GM12874 (cell line): ENCODE data around the gene KLC1.

Experiments
- CTCF ChIP-seq: IDR thresholded peaks from 2 replicates; pipeline ENCODE4 v1.5.1; 2011; ENCODE audit warnings: low read depth, mild to moderate bottlenecking, control low read depth, low read length, moderate library complexity; ENCODE audit not compliant: insufficient read depth

Gene KLC1

GRCh38 chr14:103708750-103709187 is 79.8 kb downstream of the KLC1 start:
- no peak for TF ChIP-seq CTCF

- no peak for TF ChIP-seq CTCF
These were observed 80.8 kb downstream of the KLC1 start for GRCh38 chr14:103709814-103710213.

GRCh38 chr14:103710771-103711377 is 81.9 kb downstream of the KLC1 start:
- no peak for TF ChIP-seq CTCF

- TF ChIP-seq CTCF: no peak
These were observed 82.8 kb downstream of the KLC1 start for GRCh38 chr14:103711516-103712431.

GRCh38 chr14:103712633-103713247 is 83.7 kb downstream of the KLC1 start:
- TF ChIP-seq CTCF: no peak

- no peak for TF ChIP-seq CTCF
These were observed 84.5 kb downstream of the KLC1 start for GRCh38 chr14:103713304-103714062.
